Stimulated activated CD8-positive, alpha-beta memory T cell treated with anti-CD3 and anti-CD28 coated beads, Interleukin-15, amount 100 ng/mL, for 24 hours (primary cell): ENCODE results near the gene FBXL19.

Experiments
- DNase-seq: peaks from one replicate; pipeline ENCODE4 v3.0.0-alpha.2; 2020; ENCODE audit warnings: low read depth

FBXL19 gene

GRCh38 chr16:30895627-30896260, 27.6 kb upstream of the FBXL19 start:
- no peak for DNase-seq

- DNase-seq, result no peak
Measured at GRCh38 chr16:30896261-30896888, 27.0 kb upstream of the FBXL19 start, which contains the start of gene CTF1. TSS of gene CTF1 (plus strand) at chr16:30896614. CDS start at chr16:30896644, 30 bp downstream.

- peak; percentile 66 for DNase-seq
Measured at GRCh38 chr16:30896889-30897733, 26.3 kb upstream of the FBXL19 start.

GRCh38 chr16:30899794-30900193, 23.6 kb upstream of the FBXL19 start:
- no peak for DNase-seq

- no peak for DNase-seq
Measured at GRCh38 chr16:30900588-30900987, 22.8 kb upstream of the FBXL19 start.

GRCh38 chr16:30901201-30902028, 22.0 kb upstream of the FBXL19 start:
- DNase-seq, result no peak

- DNase-seq, result no peak
Measured at GRCh38 chr16:30902029-30902972, 21.1 kb upstream of the FBXL19 start.

- DNase-seq, result no peak
Measured at GRCh38 chr16:30903002-30903401, 20.4 kb upstream of the FBXL19 start.

GRCh38 chr16:30903596-30903995, 19.8 kb upstream of the FBXL19 start:
- DNase-seq, result no peak

- DNase-seq, result no peak
Measured at GRCh38 chr16:30904114-30904780, 19.1 kb upstream of the FBXL19 start.

- no peak for DNase-seq
Measured at GRCh38 chr16:30907064-30907463, 16.3 kb upstream of the FBXL19 start.

GRCh38 chr16:30910427-30911029, 12.8 kb upstream of the FBXL19 start:
- DNase-seq, result no peak

GRCh38 chr16:30912794-30913412, 10.5 kb upstream of the FBXL19 start:
- no peak for DNase-seq

GRCh38 chr16:30914830-30915229, 8.5 kb upstream of the FBXL19 start:
- no peak for DNase-seq

GRCh38 chr16:30918614-30919013, 4.8 kb upstream of the FBXL19 start:
- DNase-seq, result no peak

- DNase-seq, result no peak
Measured at GRCh38 chr16:30920891-30921290, 2.5 kb upstream of the FBXL19 start.

GRCh38 chr16:30921459-30921747, 2.0 kb upstream of the FBXL19 start:
- no peak for DNase-seq

- DNase-seq, result peak; percentile 60
Measured at GRCh38 chr16:30921748-30922419, 1.5 kb upstream of the FBXL19 start.

GRCh38 chr16:30922420-30922959, 882 bp upstream of the FBXL19 start:
- DNase-seq, result peak; percentile 89
